NCI-H1417 (cell line): Measurements from ENCODE around the gene KCNK4.
"Not testable (repeated sequence)": the region's sequence is repeated elsewhere in the genome, so short reads cannot be mapped to it uniquely, and the experiment has no call there.

ENCODE experiments used
- DNase-seq, 3 experiments: peaks; one replicate each; lab custom pipeline; 2025; lab: John Stamatoyannopoulos, UW

The KCNK4 gene

DNA sequence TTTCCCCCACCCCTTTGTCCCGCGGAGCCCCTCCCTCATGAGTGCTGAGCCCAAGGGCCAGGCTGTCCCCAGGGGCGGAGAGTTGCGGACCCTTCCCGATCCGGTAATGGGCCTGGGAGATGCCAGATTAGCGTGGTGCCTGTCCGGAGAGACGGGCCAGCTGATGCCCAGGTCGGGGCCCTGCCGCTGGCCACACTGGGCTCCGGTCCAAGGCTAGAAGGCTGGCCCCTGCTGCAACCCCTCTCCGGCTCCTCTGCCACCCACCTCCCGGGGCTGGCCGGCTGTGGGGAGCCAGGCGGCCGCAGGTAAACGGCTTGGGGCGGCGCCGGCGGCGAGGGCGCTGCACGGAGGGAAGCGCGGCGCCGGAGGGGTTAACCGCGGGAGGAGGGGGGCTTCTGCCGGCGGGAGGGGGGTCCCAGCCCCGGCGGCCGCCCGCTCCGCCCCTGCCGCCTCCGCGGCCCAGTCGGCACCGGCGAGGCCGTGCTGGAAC lies at the start of gene KCNK4:
TSS of gene KCNK4 (plus strand) at position 41 of the 490 bp plus-strand sequence. CDS start 1,717 bp downstream, outside the sequence.
- DNase-seq: no peak

DNA sequence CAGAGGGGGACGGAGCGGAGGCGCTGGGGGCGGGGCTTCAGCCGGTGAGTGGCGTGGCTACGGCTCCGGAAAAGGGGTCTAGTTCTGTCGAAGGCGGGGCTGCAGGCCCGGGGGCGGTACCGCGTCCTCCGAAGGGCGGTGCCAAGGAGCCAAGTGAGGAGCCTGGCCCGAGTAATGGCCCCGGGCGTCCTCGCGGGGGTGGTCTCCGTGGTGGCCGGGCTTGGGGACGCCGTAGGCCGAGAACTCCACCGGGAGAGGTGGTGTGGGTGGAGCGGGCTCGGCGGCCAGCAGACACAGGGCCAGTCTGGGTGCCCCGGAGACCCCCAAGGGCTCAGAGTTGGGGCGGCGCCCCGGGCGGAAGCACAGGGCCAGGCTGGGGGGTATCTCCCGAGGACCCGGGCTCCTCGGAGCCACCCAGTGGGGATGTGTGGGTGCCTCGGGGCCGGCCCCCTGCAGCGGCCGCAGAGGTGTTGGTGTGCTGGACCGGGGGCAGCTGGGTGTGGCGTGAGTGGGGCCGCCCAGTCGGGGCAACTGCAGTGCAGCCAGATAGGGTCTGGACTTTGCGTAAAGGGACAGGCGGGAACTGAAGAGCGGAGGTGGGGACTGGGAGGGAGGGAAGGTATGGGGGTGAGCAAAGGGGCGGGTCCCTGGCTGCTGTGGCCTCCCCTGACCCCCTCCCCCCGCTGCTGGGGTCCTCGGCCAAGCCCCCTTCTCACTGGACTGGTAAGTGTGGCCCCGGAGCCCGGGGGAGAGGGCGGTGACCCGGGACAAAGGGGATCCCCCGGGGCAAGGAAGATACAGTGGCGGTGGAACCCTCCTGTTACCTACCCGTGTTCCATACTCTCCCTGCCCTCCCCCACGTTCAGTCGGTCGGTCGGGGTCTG lies 49.4 kb upstream of the KCNK4 start:
- peak; percentile 9 to 55 (median 36) for DNase-seq

DNA sequence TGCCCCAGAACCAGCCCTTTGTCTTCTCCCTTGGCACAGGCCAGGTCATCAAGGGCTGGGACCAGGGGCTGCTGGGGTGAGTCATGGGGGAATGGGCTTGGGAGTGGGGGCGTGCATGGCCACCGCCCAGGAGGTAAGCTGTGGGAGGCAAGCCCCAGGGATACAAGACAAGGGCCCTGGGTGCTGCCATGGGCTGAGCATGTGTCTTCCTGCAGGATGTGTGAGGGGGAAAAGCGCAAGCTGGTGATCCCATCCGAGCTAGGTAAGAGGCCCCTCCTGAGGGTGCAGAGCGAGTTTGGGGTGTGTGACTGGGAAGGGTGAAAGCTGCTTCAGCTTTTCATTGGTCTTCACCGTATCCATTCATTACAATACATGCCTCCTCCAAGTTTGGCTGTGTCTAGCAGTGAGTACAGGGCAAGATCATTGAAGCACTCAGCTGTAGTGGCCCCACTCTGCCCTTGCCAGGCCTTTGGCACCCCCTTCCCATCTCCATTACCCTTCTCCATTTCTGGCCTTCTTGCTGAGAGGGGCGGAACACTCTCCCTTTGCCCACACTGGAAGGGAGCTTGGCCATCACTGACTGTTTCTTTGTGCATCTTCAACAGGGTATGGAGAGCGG lies 47.8 kb upstream of the KCNK4 start:
- DNase-seq: no peak

DNA sequence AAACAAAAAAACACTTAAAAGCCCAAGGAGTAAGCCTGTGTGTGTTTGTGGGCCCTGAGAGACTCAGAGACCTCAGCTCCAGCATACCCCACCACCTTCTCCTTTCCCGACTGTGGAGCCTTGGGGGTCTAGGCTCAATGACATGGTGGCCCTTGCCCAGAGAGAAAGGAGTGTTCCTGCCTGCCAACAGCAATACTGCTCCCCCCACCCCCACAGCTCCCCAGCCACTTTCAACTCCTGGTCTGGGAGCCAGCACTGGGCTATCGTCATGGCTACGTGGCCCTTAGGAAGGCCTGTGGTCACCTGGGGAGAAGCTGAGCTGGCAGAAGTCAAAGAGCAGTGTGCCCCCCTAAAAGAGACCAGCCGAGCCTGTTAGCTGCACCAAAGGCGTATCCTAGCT lies 47.0 kb upstream of the KCNK4 start:
- DNase-seq: no peak

DNA sequence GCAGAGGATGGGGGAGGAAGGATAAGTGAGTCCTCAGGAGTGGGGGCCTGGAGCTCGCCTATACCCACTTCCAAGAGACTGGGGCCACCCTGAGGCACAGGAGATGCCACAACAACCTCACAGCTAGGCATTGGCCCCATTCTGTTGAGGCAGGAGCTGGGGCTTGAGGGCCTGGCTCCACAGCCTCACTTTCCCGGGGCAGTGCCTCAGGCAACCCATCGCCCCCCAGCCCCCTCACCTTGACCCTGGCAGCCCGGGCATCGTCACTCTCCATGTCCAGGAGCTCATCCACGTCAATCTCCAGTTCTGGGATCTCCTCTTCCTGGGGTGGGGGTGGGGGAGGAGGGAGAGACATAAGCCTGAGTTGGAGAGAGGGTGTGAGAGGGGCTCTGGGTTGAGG lies 46.1 kb upstream of the KCNK4 start:
- DNase-seq: no peak

DNA sequence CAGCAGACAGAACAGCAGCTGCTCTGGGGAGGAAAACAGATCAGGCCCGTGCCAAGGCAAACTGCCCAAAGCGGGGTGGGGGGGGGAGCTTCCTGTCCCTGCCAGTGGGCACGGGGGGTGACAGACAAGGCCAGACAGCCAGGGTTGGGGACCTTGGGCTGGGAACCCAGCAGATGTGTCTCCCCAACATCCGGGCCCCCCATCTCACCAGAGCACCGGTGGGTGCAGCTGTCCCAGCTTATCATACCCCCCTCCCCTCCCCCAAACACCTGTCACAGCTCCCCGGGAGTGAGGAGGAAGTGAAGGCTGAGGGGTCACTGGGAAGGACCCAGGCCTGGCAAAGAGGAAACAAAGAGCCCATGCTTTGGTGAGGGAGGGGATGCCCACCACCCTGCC lies 45.7 kb upstream of the KCNK4 start:
- peak in 1 of 3 experiments; percentile 54 for DNase-seq

DNA sequence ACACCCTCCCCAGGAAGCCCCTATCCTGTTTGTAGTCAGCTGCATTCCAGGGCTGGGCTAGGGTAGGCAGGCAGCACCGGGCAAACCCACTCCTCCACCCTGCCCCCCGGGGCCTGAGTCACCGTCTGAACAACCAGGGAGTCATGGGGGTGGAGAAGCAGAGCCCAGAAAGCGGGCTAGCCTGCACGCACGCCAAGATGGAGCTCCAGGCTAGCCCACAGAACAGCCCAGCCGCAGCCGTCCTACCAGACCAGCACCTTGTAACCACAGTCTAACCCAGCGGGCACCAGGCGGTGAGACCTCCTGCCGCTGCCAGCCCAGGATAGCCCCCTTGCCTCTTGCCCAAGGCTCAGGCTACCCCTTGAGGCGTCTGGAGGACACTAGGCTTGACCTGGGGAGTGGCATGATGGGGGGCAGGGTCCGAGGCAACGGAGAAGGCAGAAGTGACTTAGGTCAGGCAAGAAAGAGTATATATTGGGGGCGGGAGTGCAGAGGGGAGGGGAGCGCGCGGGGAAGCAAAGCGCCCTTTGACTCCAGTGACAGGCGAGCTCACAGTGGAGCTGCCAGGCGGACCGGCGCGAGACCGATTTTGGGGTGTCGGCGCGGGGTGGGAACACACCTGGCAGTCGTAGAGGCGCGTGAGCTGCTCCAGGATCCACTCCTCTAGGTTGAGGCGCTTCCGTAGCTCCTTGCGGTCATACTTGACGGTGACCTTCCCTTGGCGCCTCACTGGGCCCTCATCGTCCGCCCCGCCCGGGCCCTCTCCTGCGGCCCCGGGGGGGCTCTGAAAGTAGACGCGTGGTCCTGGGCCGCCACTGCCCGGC lies 45.1 kb upstream of the KCNK4 start:
- DNase-seq: peak in 2 of 3 experiments; percentile 61 to 67

DNA sequence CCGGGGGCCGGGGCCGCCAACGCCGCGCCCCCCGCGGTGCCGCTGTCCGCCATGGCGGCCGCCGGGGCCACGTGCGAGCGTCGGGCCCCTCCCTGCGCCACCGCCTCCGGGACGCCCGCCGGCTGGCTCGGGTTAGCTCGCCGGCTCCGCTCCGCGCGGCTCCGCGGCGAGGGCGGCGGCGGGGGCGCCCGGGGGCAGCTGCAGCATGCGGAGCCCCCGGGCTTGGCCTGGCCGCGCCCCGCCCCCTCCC lies 44.6 kb upstream of the KCNK4 start:
- DNase-seq: not testable (repeated sequence)

DNA sequence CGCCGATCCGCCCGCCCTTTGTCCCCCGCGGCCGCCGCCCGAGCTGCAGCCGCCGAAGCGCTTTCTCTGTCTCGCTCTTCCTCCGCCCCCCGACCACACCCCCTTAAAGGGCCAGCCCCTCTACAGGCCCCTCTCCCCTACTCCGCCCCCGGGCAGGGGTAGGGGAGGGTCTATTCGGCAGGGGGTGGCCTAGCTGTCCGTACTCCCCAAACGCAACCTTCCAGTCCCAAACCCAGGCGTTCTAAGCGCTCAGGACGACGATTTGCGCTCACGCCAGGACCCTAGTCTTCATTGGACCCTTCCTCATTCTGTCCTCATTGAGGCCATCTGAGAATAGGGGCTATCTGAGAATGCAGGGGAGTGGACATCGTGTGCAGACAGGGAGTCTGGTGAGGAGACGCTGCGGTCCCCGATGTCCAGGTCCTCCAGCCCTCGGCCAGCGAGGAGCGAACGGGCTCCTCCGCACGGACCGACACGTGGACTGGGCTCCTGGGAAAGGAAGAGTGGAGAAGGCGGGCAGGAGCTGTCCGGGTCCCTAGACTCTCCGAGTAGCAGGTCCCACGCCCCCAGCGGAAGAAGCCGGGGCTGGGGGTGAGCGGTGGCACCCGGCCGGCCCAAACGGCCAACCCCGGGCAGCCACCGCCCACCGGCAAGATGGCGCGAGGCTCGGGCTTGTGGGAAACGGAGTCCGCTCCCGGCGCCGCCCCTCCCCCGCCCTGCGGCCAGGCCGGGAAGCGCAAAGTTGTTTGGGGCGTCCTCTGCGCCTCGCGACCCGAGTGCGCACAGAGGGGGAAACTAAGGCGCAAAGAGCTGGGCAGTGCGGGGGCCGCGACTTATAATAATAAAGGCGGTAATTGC lies 44.0 kb upstream of the KCNK4 start, which contains the start of gene PPP1R14B:
TSS of gene PPP1R14B (minus strand) at position 73 of the 858 bp plus-strand sequence. CDS start 270 bp downstream, outside the sequence.
- peak; percentile 82 to 89 (median 87) for DNase-seq

DNA sequence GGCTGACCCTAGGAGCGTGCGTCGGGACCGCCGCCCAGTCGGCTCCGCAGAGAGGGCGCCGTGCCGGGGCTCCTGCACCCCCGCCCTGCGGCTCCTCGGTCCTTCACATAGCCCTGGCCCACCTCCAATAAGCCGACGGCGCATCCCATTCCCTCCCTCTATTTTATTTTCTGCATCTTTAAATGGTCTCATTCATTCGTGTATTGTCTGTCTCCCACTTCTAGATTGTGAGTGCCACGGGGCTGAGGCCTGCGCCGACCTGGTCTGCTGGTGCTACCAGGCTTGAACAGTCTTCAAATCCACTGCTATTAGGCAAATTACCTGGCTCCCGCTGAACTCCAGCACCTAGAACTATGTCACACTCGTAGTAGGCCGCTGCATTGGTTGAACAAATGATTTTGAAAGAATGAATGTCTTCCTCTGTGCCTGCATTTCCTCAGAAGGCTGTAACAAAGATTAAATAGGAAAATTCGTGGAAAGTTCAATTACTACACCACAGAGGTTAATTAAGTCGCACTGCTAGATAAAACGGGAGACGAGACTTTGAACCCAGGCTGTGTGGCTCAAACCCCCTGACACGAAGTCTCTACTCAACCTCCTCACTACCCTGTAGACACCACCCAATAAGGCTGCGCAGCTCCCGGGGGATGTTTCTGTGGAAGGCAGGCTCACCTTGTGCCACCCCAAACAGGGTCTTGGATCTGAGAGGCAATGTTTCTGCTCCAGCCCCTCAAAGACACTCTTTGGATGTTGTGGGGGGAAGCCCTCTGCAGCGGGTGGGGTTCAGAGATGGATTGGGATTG lies 43.2 kb upstream of the KCNK4 start:
- no peak for DNase-seq

DNA sequence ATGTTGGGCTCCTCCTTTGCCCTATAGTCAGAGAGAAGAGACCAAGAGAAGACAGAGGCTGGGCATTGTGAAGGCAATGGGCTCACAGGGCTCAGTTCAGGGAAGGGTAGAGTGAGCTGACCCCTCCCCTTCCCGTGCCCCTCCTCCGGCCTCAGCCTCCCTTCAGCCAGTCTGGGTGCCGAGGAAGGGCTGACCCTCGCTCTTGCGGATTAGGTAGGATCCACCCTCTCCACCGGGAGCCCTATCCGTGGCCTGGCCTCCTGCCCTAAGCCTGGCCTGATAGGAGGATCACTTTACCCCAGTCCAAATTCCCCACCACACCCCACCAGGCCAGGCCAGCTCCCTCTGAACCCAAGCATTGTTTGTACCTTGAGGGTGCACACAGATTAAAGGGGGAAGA lies 42.5 kb upstream of the KCNK4 start:
- no peak for DNase-seq

DNA sequence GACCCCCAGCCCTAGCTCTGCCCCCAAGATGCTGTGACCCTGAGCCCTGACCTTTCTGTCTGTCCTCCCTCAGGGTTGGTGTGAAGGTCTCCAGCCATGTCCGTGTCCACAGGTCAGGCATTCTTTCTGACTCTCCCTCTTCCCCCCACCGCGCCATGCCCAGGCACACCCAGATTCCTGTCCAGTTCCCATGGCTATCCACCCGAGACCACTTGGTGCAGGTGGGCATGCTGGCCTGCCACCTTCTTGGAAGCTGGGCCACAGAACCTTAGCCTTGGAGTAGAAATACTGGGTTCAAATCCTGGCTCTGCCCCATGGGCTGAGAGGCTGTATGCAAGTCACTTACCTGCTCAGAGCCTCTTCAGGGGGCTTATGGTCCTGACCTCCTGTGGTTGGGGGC lies 42.1 kb upstream of the KCNK4 start:
- no peak for DNase-seq

DNA sequence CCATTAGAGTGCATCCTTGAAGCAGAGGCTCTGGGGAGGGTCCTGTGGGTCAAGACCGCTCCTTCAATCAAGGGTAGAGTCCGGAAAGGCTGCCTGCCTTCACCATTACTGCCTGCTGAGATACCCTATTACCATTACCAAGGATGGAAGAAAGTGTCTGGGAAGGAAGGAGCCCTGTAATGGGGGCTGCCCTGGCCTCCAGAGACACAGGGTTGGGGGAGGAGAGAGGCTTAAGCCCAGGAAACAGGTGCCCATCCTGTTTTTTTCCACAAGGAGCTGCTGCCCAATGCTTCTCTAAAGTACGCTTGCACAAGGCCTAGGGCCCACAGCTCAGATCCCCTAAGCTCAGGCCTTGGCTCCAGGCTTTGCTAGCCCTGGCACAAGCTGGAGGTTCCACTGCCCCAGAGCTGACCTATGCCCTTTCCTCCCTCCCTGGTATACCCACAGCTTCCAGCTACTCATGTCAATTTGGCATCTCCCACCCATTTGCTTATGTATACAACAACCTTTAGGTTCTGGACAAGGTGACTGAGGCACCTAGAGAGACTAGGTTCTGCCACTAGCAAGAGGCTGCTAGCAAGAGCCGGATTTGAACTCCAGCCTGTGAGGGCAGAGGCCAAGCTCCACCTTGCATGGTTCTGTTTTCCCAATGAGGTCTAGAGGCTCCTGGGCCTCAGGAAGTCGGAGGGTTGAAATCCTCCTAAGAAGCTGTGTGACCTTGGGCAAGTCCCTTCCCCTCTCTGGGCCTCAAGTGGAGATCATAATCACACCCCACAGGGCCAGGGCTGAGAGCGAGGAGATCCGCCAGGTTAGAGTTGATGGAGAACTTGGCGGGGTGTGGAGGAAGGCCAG lies 41.3 kb upstream of the KCNK4 start:
- DNase-seq: peak in 1 of 3 experiments; percentile 42

DNA sequence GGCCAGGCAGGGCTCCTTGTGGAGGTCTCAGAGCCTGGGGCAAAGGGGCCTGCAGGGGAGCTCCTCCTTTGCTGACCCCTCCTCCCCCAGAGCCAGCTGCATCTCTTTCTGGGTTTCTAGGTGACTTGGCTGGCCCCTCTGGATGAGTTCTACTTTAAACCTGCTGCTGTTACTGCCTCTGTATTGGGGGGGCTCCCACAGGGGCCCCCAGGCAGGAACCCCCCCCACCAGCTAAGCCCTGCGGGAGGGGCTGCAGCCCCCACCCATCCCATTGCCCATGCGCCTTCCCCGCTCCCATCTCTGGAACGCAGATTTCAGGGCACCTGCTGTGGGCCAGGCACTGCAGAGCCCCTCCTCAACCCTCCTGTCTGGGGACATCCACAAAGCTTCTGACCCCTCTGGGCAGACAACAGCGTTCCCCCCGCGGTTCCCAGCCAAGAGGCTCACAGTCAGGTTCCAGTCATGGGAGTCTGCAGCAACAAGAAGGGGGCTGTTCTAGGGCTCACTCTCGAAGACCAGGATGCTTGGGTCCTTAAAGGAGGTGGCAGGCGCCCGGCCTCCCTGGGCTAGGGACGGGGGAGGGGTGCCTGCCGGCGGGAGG lies 40.6 kb upstream of the KCNK4 start:
- DNase-seq: peak; percentile 30 to 79 (median 72)

DNA sequence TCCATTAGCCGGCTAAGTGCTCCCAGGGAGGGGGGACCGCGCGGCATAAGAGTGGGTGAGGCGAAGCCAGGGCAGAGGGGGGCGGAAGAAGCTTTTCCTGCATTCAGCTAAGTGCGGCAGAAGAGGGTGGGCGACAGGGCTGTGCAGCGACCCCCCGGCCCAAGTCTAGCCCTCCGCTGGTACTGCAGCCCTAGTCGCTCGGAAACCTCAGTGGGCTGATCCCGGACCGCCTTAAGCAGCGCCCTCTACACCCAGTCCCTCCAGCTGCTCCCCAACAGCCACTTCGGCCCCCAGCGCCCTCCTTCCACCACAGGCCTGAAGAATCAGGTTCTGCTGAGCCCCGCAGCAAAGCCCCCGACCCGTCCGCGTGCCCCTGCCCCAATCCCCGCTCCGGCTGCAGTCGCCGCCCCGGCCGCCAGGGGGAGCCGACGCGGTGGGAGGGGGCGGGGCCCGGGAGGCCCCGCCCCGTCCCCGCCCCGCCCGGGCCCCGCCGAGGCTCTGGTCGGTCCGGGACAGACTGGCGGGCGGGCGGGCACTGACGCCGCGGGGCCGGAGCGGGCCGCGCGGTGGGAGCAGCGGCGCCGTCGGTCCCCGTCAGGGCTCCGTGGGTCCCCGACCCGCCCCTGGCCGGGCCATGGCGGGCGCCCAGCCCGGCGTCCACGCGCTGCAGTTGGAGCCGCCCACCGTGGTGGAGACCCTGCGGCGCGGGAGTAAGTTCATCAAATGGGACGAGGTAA lies 39.9 kb upstream of the KCNK4 start, which contains the start of gene PLCB3:
TSS of gene PLCB3 (plus strand) at position 515 of the 737 bp plus-strand sequence. CDS start at position 635, 120 bp downstream.
- DNase-seq: peak; percentile 48 to 71 (median 65)

DNA sequence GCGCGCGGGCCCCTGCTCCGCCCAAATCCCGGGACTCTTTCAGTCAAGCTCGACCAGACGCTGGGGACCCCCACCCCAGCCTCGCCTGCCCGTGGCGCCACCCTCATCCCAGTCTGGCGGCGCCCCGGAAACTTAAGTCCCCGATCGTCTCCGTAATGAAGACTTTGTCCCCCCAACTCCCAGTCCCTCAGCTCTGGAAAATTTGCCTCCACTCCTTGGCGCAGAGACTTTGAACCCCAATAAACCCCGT lies 39.4 kb upstream of the KCNK4 start:
- no peak for DNase-seq

DNA sequence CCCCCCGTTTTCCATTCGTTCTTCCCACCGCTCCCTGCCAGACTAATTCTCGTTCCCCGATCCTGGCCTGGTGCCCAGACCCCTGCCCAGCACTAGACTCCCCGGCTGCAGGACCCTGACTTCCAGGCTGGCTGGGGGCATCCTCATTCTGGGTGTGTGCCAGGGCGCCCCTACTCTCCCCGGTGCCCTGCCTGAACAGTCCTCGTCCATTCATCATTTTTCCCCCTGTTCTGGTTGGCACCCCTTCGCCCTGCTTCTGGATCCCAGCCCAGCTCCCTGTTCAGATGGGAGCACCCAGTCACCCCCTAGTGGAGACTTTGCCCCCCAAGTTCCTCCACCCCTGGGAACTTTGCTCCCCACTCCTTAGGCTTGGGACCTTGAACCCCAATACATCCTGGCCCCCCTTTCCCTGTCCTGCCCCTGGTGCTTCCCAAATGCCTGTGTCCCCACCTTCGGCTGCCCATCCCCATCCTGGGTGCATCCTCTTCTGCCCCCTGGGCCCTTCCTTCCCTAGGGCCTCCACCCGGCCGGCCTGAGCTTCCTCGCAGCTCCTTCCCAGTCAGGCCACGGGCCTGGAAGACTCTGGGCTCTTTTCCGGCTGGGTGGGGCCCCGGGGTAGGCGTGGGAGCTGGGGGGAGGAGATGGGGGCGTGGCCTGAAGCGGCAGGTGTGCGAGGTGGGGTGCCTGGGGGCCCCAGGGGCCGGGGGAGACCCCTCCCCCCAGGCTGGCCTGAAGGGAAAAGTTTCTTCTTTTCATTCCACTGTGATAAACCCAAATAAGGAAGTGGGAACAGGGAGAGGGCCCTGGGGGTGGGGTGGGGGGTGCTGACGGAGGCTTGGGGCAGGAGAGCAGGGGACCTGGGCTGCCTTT lies 38.9 kb upstream of the KCNK4 start:
- peak in 2 of 3 experiments; percentile 31 to 47 for DNase-seq

DNA sequence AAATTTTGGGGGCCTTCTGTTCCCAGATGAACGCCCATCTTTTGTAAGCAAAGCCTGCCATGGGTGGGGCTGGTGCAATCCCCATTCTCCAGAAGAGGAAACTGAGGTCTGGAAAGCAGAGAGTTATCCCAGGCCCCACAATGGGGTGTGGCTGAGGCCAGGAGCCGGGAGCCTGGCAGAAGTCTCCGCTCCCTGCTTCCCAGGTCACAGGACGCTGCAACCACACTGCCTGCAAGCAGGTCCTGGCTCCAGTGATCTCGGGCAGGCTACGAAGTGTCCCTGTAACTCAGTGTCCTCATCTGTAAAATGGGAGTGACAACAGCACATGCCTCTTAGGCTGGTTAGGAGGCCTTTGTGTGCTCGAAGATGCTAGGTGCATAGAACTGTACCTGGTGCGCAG lies 38.1 kb upstream of the KCNK4 start:
- DNase-seq: no peak
